Neural progenitor cell (in vitro differentiated cells): ENCODE results near the gene PTPN23.

Source experiments
- EZH2 ChIP-seq: fragments of 200-600 bp; sonication (generic); IDR thresholded peaks from 2 replicates; pipeline ENCODE4 v1.6.1; 2017; ENCODE audit warnings: antibody characterized with exemption, mild to moderate bottlenecking, moderate library complexity
- EZH2phosphoT487 ChIP-seq: fragments of 200-600 bp; sonication (generic); IDR thresholded peaks from 2 replicates; pipeline ENCODE4 v1.6.1; 2017; ENCODE audit warnings: antibody characterized with exemption
- TF ChIP-seq, protein P1 (sequence below): fragments of 200-600 bp; sonication (generic); IDR thresholded peaks from 2 replicates; pipeline ENCODE4 v1.5.1; 2017; ENCODE audit warnings: antibody characterized with exemption, mild to moderate bottlenecking

DNA sequence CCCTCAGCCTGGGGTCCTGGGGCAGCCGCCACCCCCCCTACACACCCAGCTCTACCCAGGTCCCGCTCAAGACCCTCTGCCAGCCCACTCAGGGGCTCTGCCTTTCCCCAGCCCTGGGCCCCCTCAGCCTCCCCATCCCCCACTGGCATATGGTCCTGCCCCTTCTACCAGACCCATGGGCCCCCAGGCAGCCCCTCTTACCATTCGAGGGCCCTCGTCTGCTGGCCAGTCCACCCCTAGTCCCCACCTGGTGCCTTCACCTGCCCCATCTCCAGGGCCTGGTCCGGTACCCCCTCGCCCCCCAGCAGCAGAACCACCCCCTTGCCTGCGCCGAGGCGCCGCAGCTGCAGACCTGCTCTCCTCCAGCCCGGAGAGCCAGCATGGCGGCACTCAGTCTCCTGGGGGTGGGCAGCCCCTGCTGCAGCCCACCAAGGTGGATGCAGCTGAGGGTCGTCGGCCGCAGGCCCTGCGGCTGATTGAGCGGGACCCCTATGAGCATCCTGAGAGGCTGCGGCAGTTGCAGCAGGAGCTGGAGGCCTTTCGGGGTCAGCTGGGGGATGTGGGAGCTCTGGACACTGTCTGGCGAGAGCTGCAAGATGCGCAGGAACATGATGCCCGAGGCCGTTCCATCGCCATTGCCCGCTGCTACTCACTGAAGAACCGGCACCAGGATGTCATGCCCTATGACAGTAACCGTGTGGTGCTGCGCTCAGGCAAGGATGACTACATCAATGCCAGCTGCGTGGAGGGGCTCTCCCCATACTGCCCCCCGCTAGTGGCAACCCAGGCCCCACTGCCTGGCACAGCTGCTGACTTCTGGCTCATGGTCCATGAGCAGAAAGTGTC, 30.2 kb downstream of the PTPN23 start:
- TF ChIP-seq, protein P1, sequence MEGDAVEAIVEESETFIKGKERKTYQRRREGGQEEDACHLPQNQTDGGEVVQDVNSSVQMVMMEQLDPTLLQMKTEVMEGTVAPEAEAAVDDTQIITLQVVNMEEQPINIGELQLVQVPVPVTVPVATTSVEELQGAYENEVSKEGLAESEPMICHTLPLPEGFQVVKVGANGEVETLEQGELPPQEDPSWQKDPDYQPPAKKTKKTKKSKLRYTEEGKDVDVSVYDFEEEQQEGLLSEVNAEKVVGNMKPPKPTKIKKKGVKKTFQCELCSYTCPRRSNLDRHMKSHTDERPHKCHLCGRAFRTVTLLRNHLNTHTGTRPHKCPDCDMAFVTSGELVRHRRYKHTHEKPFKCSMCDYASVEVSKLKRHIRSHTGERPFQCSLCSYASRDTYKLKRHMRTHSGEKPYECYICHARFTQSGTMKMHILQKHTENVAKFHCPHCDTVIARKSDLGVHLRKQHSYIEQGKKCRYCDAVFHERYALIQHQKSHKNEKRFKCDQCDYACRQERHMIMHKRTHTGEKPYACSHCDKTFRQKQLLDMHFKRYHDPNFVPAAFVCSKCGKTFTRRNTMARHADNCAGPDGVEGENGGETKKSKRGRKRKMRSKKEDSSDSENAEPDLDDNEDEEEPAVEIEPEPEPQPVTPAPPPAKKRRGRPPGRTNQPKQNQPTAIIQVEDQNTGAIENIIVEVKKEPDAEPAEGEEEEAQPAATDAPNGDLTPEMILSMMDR = no peak
- TF ChIP-seq EZH2 = no peak
- no peak for TF ChIP-seq EZH2phosphoT487
